DMS114 treated with DMSO at 0.1 percent for 48 hours (cell line): ENCODE data around the gene SPART.
A peak's percentile ranks its signal among the peaks of the same experiment; 100 is the strongest.

Experiments
- DNase-seq: peaks from one replicate; lab custom pipeline; 2025; ENCODE audit not compliant: unreplicated experiment; lab: John Stamatoyannopoulos, UW

The SPART gene

GRCh38 chr13:36346222-36347083 lies at the start of gene SPART:
SPART (minus strand) TSS chr13:36346394; CDS start chr13:36335830, 10,564 bp downstream.
- peak; percentile 73 for DNase-seq

DNA sequence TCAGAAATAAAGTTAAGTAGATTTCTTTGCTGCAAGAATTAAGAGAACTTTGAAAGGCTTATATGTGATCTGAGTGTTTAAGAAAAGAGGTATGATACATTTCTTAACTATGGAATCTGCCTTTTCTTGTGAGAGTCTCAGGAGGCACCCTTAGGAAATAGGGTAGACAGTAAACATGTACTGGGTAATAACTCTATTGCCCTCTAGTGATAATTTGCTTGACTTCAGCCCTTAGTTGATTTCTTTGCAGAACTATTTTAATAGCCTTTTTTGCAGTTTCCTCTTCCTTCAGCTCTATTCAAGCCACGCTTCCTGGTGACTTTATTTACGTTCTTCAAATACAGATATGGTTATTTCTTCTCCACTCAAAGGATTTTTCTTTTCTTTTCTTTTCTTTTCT lies 49.1 kb upstream of the SPART start:
- no peak for DNase-seq

- DNase-seq = no peak
Observed at GRCh38 chr13:36385489-36385888, 39.3 kb upstream of the SPART start.

- DNase-seq = no peak
Observed at GRCh38 chr13:36382030-36382429, 35.8 kb upstream of the SPART start.

DNA sequence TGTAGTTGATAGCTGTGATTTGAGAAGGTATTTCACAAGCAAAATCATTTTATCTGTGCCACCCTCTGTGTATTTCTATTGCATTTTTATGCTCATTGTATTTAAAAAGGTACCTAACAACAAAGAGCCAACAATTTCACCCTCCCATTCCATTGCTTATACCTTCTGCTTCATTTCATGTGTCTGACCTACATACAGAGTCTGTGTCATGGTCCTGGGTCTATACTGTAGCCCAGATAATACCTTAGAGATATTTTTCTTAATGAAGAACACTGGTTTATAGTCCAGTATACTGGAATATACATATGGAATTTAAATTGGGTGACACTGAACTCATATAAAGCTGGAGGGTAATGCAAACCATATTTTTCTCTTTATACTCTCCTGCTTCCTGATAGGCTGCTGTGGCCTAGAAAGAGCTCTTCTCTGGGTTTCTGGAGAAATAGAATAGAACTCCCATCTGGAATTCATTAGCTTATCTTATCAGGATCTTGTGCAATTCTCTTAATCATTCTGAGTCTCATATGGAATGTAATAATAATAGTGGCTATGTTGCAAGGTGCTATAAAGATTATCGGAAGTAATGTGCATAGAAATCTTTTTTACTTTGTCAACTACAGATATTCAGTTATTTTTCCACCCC lies 31.8 kb upstream of the SPART start:
- no peak for DNase-seq

DNA sequence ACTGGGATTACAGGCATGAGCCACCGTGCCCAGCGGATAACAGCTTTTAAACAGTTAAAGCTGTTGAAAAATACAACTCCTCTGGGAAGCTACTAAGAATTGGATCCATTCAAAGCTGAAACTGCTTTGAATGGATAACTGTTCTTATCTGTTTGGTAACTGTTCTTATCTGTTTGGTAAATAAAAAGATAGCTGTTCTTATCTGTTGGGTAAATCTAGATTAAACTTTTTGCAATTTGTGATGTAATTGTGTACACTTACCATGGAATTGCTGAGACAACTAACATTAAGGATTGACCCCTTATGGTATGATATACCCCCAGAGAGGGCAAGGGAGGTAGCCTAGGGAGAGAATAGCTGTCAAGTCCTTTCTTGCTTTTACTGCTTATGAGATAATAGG lies 27.9 kb upstream of the SPART start:
- DNase-seq = no peak

DNA sequence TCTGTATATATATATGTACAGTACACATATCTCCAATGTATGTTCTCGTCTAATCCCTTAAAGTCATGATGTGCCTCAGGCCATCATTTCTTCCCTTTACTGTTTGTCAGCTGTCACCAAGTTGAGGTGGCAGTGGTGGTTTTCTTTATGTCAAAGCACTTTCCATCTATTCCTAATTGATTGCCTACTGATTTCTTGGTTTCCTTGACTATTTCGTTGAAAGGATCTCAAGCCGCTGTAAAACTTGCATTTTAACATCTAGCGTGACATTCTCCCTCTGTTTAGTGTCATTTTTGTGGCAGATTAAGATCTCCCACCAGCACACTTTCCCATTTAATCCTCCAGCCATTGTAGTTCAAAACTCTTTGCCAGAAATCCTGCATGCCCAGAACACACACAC lies 25.0 kb upstream of the SPART start:
- no peak for DNase-seq

DNA sequence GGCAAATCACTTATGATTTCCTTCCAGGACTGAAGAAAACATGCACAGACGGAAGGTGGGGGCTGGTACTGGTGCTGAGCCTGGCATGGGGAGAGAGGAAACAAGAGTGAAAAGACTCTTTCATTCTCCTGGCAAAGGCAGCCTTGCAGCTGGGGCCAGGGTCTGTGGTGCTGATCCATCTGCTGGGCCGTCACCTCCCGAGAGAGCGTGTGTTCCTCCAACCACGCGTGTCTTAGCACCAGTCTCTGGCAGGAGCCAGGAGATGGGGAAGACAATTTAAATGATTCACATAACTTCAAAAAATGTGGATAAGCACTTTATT lies 23.9 kb upstream of the SPART start:
- DNase-seq = no peak

DNA sequence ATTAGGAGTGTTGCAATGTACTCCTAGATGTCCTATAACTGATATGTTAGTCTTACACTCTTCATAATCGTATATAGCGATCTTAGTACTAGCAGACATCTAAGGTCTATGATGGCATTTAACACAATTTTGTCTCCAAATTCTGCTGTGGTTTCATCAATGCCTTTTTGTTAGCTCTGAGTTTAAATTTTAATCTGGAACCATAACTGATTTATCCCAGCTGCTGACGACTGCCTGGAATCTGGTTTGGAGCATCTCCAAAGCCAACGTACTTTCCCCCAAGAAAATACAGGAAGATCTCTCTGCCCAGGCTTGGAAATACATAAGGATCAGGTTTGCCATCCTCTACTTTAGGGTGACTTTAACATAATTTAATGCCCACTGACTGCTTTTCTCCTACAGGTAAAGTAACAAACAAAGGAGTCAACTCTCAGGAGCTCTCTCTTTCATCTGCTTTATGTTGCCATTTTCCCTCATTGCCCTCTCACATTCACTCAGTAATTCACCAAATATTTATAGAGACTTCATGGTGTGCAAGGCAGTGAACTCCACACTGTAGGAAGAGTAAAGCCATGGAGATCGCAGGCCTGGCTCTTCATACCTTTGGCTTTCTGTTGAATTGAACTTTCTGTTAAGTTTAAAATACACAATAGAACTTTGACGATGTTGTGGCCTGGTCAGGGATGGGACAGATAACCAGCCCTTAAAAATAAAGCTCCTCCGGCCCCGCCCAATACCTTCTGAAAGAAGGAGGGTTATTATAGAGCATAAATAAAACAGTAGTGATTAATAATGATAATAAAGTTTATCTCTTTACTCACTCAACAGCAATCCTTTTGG lies 23.3 kb upstream of the SPART start:
- DNase-seq = no peak

DNA sequence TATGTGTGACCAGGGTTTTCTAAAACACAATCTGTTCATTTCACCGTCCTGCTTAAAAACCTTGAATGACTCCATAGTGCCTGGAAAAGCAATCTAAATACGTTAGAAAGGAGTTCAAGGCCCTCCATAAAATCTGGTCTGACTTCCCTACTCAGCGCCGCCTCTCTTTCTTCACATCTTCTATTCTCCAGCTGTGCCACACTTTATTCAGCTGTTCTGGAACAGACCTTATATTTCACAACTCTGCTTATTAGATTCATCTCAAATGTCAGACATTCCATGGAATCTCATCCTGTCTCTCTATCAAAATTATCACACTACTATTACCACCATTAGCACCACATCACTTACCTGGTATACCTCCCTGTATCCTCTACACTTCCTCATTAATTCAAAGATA lies 19.8 kb upstream of the SPART start:
- DNase-seq = no peak

- no peak for DNase-seq
Observed at GRCh38 chr13:36363366-36363863, 17.2 kb upstream of the SPART start.

- DNase-seq = no peak
Observed at GRCh38 chr13:36362914-36363313, 16.7 kb upstream of the SPART start.

- no peak for DNase-seq
Observed at GRCh38 chr13:36362251-36362650, 16.1 kb upstream of the SPART start.

- no peak for DNase-seq
Observed at GRCh38 chr13:36360903-36361302, 14.7 kb upstream of the SPART start.

- DNase-seq = no peak
Observed at GRCh38 chr13:36359301-36359950, 13.2 kb upstream of the SPART start.

DNA sequence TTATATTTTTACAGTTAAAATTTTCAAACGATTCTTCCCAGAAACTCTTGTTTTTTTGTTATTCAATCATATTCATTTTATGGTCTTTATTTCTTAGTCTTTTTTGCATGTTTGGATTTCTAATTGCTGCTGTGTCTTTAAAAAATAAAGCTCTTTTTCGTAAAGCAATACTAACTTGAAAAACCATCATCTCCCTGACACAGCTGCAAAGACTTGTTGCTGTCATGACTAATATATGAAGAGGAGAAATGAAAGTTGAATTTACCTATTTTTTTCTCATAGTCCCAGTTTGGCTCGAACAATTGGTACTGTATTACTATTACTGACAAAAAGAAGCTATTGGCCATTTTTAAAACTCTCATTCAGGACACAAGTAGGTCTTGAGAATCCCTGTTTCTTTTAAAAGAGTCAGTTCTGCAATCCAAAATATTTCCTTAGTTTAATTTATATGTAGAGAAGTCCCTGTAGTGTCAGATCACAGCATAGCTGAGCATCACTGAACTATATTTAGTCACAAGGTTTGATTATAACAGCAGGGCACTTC lies 12.1 kb upstream of the SPART start:
- no peak for DNase-seq

GRCh38 chr13:36357692-36358091 lies 11.5 kb upstream of the SPART start:
- DNase-seq = no peak

- DNase-seq = no peak
Observed at GRCh38 chr13:36357231-36357630, 11.0 kb upstream of the SPART start.

- DNase-seq = no peak
Observed at GRCh38 chr13:36356058-36356457, 9.9 kb upstream of the SPART start.

DNA sequence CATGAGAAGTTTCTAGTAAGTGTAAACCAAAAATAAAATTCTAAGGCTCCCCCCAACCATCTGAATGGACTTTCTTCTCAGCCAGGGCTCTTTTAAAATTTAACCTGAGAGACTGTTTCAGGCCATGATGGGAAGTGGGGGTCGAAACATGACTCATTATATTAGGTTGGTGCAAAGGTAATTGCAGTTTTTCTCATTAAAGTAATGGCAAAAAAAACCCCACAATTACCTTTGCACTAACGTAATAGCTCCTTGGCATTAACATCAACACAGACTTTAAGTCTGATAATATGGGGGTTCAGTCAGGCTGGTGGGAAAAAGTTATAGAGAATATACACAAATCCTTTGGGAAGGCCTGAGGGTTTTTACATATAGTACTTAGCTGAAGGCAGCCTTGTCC lies 9.4 kb upstream of the SPART start:
- DNase-seq = no peak
